ENCODE data around the gene CFAP68.
"Not testable (repeated sequence)": the region's sequence is repeated elsewhere in the genome, so short reads cannot be mapped to it uniquely, and the experiment has no call there.

The CFAP68 gene

DNA sequence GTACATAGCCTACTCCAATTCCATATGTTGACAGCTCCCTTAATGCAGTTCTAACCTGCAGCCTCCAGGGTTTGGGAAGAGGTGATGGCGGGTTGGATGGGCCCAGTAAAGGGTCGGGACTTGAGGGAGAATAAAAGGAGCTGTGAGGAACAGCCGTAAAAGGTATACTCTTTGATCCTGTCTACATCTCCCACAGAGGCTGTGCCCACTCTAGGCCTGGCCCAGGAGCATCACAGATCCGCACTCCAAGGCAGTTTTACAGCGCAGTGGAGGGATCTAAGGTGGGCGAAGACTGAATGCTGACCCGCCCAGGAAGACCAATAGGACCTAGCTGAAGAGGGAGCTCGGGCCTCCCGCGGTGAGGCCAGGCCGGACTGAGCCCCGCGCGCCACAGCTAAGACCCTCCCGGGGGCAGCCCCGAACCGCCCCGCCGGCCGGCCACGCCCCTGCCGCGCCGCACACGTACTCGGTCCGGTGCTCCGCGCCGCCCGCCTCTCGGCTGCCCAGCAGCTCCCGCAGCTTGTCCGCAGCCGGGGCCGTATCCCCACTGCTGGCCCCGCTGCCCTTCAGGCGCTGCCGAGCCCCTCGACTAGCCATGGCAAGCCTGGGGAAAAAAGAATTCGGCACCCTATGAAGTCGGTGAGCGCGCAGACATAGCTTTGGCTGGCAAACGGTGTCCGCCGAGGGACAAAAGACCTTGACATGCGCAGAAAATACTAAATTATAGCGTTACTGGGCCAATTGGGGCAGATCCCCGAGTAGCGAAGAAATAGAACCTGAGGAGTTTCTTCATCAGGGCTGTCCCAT lies 8.3 kb upstream of the CFAP68 start, which contains the start of gene ALG9:
TSS of gene ALG9 (minus strand) at position 696 of the 807 bp plus-strand sequence. CDS start at position 597, 99 bp downstream.
- peak; percentile 87 to 93 for DNase-seq

DNA sequence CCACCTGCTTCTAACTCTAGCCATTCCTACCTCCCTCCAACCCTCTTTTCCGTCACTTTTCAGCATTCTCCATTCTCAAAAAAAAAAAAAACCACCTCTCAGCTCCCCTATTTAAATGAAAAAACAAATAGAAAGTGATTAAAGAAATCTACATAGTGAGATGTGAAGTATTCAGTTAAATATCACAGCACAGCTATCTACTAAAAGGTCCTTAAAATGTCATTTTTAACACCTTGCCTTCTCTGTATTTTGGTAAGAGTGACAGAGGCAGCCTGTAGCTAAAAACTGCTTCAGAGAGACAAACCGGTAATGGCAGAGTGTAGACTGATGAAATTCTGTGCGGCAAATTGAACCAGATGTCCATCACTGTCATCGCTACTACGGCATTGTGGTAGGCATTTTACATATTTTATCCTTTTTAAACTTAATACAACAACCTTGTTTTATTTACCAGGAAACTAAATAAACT lies 7.6 kb upstream of the CFAP68 start:
- DNase-seq, result no peak

DNA sequence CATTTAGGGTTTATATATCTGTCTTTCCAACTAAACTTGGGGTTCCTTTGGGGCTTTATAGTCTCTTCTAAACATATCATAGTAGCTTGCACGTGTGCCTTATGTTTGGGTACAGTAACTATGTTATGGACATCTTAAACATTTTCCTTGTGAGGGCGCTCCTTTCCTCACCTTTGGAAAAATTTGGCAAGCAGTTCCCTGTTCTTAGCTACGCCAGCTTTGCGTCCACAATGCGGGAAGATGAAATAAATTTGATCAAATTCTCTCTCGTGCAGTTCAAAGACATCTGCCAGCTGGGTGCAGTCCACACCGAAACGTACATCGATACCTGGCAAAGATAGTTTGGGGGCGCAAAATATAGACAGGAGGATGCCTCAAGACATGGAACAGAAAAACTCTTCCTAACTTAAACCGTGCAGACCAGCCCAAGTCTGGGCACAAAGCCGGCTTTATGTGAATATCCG lies 924 bp upstream of the CFAP68 start:
- DNase-seq, result no peak

DNA sequence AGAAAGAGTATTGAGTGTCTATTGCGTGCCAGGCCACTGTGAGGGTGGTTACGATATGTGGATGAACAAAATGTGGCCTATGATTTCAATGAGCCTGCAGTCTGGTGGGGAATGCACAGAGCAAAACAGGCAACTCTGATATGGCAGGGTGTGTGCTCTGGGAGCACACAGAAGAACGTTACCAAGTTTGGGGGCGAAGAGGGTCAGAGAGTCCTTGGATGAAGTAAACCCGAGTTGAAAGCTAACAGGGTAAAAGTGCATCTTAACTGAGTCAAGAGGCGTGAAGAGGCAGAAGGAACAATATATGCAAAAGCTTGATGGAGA lies 258 bp downstream of the CFAP68 start:
- no peak for DNase-seq

DNA sequence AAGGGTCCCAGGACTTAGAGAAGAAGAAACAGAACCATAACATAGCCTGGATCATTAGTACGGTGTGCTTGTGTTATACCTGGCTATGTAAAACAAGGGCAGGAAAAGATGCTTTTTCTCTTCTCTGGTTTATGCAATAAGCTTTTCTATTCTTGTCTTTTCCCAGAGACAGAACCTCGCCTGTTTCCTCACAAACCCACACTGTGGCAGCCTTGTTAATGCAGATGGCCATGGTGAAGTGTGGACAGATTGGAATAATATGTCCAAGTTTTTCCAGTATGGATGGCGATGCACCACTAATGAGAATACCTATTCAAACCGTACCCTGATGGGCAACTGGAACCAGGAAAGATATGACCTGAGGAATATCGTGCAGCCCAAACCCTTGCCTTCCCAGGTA lies 2.9 kb downstream of the CFAP68 start:
- no peak for DNase-seq

- not testable (repeated sequence) for DNase-seq
Observed at GRCh38 chr11:111885053-111885452, 5.7 kb downstream of the CFAP68 start.

- no peak for DNase-seq
Observed at GRCh38 chr11:111886032-111886431, 6.7 kb downstream of the CFAP68 start.

- no peak for DNase-seq
Observed at GRCh38 chr11:111886844-111887243, 7.5 kb downstream of the CFAP68 start.

- DNase-seq, result no peak
Observed at GRCh38 chr11:111905411-111905810, 26.1 kb downstream of the CFAP68 start.

GRCh38 chr11:111906680-111907079 lies 27.3 kb downstream of the CFAP68 start:
- DNase-seq, result no peak

GRCh38 chr11:111908639-111909305 lies 29.4 kb downstream of the CFAP68 start:
- DNase-seq, result no peak

DNA sequence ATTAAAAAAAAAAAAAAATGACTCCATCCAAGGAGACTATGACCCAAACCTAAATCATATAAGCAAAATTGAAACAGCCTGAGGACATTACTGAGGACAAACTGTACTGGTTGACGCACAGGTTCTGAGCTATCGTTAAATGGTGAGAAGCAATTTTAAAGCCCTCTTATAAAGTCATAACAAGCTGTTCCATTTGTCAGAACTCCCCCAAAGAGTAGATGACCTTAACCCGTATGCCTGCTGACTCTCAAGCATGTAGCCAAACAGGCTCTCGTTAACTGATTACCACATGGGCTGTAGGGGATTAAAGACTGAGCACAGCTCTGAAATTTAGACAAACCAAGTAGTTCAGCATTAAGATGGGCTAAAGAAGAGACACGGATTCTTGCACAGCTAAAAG lies 30.0 kb downstream of the CFAP68 start:
- DNase-seq, result no peak

DNA sequence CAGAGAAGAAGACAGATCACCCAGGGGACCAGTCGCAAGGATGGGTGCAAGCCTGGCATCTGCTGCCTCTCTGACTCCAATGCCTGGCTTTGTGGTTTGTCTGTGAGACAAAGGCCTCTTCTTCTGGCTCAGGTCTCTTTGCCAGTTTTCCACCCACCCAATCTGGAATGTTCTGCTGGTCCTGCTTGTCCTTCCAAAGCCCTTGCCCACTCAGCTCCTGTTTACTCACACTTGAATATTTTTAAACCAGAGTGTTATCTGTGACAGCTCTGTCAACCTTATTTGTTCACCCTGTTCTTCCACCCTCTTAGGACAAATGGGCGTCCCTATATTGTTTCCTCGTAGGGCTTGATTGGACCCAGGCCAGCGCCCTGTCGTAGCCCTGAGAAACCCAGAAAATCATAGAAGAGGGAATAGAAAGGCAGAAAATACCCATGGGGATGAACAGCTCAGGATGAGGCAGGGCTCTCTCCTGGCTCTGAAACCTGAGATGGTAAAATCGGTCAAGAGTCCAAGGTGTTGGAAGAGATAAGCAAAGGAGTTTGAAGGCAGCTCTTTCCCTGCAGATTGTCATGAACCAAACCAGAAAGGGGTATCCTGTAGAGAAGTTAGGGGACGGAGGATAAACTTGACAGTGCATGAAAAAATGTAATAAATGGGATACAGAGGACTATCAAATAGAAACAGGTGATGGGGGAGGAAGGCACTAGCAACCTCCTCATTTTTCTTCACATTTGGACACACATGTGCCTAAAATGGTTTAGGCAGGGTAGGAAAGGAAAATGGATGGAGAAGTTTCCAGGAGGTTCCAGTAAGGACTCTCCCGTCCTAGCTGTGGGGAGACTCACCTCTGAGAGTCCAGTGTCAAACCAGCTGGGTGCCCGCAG lies 31.6 kb downstream of the CFAP68 start:
- no peak for DNase-seq

DNA sequence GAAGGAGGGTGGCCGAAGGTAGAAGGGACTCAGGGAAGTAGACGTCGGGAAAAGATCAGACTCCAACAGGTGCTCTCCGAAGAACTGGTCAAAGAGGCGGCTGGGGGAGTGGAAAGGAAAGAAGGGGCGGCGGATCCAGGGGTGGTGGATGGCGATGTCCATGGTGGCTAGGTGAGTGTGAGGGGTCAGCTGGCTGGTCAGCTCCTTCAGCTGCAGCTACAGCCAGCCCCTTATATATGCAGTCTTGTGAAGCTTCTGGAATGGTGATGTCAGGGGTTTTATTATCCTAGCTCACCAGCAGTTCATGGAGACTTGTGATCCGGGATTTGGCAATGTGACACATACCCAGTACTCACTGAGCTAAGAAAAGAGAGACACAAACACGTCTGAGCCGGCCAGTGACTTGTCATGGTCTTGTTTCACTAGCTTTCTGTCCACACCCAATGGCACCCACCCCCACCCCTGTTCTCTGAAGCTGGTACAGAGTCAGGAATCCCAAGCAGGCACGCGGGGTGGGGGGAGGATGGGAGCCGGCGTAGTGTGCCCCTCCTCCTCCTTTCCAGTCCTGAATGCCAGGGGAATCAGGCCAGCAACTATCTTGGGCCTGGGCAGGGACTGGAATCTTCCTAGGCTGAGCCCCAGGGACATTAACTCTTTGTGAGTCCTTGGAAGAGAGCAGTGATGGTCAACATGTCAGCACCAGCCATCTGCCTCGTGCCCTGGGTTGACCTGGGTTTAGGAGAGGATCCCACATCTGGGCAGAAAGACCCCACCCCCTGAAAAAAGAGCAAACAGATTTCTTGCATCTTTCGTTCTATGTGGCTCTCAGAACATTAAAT lies 32.4 kb downstream of the CFAP68 start, which contains the start of gene CRYAB:
TSS of gene CRYAB (minus strand) at position 208 of the 839 bp plus-strand sequence. CDS start at position 162, 46 bp downstream.
- DNase-seq, result no peak

DNA sequence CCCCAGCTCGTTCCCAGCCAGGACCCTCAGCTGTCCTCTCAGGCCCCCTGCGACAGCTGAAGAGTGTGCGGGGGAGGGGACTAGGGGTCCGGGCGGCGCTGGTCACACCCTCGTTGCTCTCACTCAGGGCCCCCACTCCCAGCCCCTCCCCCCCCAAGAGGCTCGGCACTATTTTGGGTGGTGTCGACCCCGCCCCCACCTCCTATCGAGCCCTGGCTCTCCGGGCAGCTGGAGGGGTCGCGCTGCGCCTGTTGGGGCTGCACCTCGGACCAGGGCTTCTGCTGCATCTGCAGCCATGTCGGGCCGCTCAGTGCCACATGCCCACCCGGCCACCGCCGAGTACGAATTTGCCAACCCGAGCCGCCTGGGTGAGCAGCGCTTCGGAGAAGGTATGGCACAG lies 33.2 kb downstream of the CFAP68 start, which contains the start of gene HSPB2:
TSS of gene HSPB2 (plus strand) at position 200 of the 400 bp plus-strand sequence. CDS start at position 296, 96 bp downstream.
- no peak for DNase-seq

GRCh38 chr11:111913031-111913861 lies 33.9 kb downstream of the CFAP68 start:
- DNase-seq, result no peak

DNA sequence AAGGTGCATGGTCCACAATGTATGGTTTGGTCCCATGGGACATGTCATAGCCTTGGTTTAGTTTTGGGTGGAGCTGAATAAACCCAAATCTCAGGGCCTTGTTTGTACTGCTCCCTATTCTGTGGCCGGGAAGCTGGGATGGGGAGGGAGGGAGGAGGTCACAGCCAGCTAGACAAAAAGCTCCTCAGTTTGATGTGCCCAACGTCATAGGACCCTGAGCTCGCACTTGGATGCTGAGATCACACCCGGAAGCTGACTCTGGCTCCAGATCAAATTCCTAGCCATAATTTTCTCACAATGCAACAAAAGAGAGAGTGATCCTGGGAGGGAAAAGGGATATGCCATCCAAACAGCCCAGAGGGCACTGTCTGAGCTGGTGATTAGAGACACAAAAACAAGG lies 34.7 kb downstream of the CFAP68 start:
- DNase-seq, result no peak

DNA sequence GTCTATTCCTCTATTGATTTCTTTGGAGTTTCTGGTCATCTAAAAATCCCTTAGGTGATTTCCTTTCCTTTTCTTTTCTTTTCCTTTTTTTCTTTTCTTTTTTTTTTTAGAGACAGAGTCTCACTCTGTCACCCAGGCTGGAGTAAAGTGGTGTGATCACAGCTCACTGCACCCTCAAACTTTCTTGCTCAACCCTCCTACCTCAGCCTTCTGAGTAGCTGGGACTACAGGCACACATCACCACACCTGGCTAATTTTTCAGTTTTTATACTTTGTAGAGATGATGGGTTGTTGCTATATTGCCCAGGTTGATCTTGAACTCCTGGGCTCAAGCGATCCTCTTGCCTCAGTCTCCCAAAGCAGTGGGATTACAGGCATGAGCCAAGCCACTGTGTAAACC lies 37.4 kb downstream of the CFAP68 start:
- no peak for DNase-seq

DNA sequence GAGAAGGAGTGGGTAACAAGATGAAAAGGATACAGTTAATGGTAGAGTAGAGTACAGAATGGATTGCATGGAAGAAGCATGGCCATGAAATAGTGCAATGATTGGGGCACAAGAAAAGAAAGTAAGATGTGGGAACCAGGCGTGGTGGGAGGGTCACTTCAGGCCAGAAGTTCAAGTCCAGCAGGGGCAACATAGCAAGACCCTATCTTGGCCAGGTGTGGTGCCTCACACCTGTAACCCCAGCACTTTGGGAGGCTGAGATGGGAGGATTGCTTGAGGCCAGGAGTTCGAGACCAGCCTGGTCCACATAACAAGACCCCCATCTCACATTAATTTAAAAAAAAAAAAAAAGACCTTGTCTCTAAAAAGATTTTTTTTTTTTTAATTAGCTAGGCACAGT lies 38.0 kb downstream of the CFAP68 start:
- DNase-seq, result no peak

DNA sequence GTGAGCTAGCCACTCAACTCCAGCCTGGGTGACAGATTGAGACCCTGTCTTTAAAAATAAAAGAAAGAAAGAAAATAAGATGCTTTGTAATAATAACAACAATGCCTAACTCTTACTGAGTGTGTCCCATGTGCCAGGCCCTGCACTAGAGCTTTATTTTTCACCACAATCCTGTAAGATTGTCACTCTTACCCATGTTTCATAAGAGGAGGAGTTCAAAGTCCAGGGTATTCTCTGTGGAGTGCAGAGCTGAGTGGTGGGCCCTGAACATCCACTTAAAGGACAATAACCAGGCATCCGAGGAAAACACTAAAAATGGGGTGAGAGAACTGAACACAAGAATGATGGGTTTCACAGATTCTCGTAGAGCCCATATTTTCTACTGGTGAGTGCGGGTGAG lies 38.4 kb downstream of the CFAP68 start:
- no peak for DNase-seq
